GM12892 (cell line): ENCODE data around the gene G3BP1.

Experiments
- POLR2A ChIP-seq: IDR thresholded peaks from 2 replicates; pipeline ENCODE4 v1.6.1; 2011; ENCODE audit warnings: low read depth, low read length, control low read depth
- POLR2AphosphoS5 ChIP-seq: IDR thresholded peaks from 2 replicates; pipeline ENCODE4 v1.6.1; 2011; ENCODE audit warnings: low read depth, low read length, control low read depth

DNA sequence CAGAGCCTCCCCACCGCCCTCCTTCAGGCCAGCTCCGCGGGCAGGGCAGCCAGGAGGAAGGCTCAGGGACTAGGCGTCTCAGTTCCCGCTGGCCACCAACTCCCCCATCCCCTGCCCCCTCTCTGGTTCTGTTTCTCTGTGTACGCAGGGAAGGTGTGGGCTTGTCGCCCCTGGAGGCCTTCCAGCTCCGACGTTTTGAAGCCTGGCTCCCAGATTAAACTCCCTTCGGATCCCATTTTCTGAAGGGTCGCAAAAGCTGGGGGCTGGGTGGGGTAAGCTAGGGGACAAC is 13.7 kb upstream of the G3BP1 start:
- TF ChIP-seq POLR2A = no peak
- no peak for TF ChIP-seq POLR2AphosphoS5
